GM21717 (cell line): ENCODE measurements around the gene TTC24.
"Not testable (repeated sequence)": the region's sequence is repeated elsewhere in the genome, so short reads cannot be mapped to it uniquely, and the experiment has no call there.

ENCODE experiments used
- ATAC-seq: cut with Tn5 transposase; IDR thresholded peaks from one replicate; pipeline ENCODE4 v1.9.1; 2021; ENCODE audit warnings: mild to moderate bottlenecking, moderate library complexity; ENCODE audit not compliant: unreplicated experiment

TTC24 gene

GRCh38 chr1:156579472-156579871, at the start of gene TTC24:
Gene TTC24 (plus strand): TSS chr1:156579723. CDS start chr1:156581365, 1,642 bp downstream.
- ATAC-seq: no peak

GRCh38 chr1:156530006-156530405, 49.5 kb upstream of the TTC24 start:
- ATAC-seq: no peak

GRCh38 chr1:156532374-156532773, 47.1 kb upstream of the TTC24 start:
- no peak for ATAC-seq

GRCh38 chr1:156533568-156534220, 45.8 kb upstream of the TTC24 start:
- ATAC-seq: no peak

DNA sequence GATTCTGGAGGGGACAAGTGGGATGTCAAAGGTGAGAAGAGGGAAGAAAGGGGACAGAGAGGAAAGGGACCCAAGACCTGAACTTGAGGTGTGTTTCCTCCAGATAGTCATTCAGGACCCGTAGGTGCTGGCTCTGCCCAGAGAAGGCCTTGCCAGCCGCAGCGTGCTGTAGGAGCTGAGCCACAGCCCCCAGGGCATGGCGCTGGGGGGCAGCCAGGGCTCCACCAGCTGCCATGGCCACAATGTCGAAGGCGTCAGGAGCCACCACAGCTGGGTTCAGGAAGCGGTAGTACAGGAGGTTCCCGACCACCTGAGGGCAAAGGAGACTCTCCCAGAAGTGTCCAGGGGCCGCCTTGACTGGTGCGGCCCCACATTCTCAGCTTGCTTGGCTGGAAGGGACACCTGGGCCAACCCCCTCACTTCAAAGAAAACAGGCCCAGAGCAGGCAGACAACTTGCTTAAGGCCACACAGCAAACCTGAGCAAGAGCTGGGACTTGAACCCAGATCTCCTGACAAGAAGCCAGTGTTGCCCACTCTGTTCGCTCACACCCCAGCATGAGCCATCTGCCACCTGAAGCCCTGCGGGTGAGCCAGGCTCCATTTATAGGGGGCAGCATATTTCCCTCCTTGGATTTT, 45.0 kb upstream of the TTC24 start:
- ATAC-seq: no peak

DNA sequence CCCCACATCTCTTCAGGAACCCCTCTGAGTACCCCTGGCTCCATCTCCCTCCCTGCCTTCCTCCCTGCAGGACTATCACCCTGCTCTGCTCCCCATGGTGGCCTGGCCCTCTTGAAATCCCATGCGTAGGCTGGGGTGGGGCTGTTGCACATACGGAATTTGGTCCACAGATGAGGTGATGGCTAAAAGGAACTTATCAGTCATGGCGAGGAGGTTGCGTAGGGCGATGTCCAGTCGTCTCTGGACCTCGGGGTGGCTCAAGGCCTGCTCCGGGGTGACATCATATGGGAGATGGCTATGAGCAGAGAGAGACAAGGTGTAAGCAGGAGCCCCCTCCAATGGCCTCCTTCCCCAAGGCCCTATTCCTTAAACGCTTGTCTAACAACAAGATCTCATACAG, 42.5 kb upstream of the TTC24 start:
- no peak for ATAC-seq

DNA sequence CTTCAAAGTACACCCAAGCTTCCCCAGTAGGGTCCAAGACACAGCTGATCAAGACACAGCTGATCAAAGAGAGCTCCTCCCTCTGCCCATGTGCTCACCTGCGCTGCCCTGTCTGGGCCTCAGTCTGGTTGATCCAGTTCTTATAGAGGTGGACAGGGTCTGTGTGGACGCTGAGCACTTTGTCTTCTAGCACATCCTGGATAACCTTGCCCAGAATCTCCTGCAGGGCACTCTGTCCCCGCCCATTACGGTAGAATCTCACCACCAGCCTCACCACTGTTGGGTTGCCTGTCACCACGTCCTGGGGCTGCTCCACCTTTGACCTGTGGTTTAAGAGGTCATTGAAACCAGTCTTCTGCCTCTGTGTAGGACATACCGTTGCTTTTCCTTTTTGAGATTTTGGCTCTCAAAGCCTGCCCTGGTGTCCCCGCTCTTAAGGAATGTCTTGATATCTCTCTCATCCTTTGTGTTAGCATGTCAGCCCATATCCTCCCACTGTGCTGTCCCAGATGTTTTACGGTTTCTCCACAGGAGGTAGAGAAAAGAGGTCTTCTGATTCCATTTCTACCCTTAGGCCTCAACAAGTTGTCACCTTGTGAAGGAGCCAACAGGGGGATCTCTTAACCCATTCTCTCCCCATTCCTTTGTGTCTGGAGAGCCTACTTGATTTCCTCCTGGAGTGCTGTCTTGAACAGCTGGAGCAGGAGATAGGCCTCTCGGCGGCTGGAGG, 40.6 kb upstream of the TTC24 start:
- ATAC-seq: no peak

- ATAC-seq: no peak
Observed at GRCh38 chr1:156539818-156540355, 39.6 kb upstream of the TTC24 start.

GRCh38 chr1:156540955-156541354, 38.6 kb upstream of the TTC24 start:
- ATAC-seq: no peak

- ATAC-seq: no peak
Observed at GRCh38 chr1:156543066-156543465, 36.5 kb upstream of the TTC24 start.

DNA sequence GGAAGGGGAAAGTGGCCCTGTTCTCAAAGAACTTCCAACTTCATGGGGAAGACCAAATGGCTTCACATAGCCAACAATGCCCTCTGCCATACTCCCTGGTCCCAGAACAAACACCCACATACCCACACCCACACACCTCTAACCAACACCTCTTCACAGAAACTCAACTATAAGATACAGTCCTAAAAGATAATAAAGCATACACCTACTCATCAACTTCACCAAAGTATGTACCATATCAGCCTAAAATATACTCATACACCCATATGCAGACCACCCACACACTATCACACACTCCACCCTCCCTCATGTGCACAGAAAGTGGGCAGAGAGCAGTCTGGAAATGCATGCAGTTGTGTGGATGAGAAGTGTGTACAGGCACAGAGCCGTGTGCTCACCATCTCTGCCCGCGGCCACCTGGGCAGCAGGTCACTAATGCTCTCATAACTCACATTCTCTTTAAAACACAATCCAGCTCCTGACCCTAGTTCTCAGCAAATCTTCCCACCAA, 34.9 kb upstream of the TTC24 start:
- no peak for ATAC-seq

DNA sequence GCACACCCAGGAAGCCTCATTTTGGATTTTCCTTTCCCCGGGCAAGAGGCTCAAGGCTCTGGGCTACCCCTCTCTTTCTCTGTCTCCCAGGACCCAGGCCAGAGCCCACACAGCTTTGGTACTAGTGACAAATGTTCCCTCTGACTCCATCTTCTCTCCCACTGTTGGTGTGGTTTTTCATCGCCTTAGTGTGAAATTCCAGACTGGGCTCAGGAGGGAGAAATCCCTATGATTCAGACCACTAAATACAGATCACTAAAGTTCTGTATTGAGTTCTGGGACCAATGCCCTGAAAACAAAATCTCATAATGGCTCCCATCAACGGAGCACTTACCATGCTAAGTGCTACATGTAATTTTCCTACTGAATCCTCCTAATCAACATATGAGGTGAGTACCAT, 33.3 kb upstream of the TTC24 start:
- no peak for ATAC-seq

DNA sequence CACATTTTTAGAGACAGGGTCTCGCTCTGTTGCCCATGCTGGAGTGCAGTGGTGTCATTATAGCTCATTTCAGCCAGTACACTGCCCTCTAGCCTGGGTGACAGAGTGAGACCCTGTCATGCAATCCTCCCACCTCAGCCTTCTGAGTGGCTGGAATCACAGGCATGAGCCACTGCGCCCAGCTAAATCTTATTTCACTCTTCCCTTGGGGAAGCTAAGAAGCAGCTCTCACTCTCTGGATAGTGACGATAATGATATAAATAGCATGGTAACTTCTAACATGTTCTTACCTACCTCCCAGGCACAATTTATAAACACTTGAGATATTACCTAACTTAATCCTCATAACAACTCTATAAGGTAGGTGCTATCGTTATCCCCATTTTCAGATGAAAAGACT, 32.1 kb upstream of the TTC24 start:
- no peak for ATAC-seq

DNA sequence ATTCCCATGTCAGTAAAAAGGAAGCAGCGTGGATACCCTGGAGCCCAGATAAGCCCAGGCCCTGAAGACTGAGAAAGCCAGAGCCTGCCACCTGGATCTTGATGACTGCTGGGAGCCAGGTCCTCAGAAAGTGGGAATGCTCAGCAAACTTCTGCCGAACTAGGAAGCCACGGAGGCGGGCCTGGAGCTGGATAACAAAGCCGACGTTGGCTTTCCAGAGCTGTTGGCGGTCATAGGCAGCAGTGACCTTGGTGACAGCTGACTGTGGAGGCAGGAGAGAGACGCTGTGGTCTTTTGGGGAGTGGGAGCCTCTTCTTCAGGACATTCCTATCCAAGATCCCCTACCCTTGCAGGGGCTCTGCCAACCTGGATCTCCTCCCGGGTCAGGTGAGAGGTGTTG, 31.5 kb upstream of the TTC24 start:
- no peak for ATAC-seq

DNA sequence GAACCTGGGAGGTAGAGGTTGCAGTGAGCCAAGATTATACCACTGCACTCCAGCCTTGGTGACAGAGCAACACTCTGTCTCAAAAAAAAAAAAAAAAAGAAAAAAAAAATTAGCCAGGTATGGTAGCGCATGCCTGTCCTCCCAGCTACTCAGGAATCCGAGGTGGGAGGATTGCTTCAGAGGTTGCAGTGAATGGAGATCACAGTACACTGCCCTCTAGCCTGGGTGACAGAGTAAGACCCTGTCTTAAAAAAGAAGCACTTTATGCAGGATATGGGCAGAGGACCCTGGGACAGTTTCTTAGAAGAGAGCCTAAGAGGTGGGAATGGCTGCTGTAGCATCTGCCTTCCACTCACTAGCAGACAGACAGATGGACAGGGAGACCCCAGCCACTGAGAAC, 30.1 kb upstream of the TTC24 start:
- ATAC-seq: no peak

DNA sequence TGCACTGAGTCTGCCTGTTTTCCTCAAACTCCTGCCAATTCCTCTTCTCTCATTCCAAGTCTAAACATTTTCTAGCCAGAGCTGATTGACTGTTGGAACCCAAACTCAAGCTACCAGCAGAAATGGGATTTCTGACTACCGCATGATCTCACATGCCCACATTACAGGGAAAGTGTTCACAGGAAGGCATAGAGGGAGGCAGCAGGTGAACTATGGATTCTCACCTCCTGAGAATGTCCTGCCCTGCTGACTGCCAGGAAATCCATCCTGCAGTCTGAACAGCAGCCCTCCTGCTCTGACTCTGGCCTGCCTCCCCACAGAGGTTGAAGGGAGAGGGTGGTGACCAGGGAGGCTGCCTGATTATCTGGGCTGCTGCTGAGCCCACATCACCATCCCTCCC, 29.7 kb upstream of the TTC24 start:
- no peak for ATAC-seq

DNA sequence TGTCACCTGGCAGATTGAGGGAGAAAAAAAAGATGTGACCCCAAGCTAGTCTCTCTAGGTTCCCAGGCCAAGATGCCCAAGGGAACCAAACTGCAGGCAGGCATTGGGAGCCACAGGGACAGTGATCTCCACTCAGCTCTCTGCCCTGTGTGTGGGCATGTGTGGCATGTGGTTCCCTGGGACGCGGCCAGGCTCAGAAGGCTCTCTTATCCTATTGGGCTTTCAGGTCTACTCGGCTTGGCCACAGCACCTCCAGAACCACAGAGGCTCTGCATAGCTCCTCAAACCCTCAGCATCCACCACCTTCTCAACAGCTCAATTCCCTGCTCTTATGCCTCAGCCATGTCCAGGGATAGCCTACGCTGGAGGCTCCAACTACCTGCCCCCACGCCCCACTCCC, 29.2 kb upstream of the TTC24 start:
- no peak for ATAC-seq

DNA sequence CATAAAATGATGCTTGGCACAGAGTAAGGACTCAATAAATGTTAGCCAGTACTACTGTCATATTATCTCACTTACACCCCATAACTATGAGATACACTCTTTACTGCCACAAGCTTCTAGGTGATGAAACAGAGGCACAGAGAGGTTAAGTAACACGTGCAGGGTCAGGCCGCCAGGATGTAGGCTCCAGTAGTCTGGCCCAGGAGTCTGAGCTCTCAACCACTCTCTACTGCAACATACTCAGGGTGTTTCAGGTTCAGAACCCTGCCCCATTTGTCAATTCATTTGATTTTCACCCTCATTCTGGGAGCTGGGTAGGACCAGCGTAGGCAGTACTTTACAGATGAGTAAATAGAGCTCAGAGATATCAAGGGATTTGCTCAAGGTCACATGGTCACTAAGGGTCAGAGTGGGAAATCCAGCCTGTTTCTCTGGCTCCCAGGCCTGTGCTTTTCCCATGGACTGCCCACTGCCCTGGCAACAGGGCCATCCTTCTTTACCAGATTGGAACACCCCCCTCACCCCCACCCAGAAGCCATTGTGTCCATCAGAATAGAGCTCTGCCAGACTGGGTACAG, 28.4 kb upstream of the TTC24 start:
- no peak for ATAC-seq

DNA sequence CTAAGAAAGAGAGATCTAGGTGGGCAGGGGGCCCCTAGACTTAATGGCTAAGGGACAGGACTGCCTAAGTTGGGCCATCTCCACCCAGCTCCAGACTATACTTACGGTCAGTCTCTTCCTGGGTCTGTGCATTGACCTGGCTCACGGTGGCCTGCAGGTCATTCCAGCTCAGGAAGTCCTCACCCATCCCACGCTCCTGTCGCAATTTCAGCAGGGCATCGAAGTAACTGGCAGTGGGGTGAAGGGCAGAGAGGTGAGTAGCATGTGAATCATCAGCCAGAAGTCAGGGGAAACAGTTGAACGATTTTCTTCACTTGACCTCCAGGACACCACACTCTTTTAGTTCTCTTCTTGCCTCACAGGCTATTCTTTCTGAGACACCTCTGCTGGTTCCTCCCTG, 27.7 kb upstream of the TTC24 start:
- no peak for ATAC-seq

- no peak for ATAC-seq
Observed at GRCh38 chr1:156552518-156552917, 27.0 kb upstream of the TTC24 start.

DNA sequence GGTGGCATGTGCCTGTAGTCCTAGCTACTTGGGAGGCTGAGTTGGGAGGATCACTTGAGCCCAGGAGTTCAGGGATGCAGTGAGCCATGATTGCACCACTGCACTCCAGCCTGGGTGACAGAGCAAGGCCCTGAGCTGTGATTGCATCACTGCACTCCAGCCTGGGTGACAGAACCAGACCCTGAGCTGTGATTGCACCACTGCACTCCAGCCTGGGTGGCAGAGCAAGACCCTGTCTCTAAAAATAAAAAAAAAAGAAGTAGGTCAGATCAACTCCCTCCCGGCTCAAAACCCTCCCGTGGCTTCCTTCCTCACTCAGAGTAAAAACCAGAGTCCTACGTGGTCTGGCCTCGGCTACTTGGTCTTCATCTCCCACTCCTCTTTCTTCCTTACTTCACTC, 26.6 kb upstream of the TTC24 start:
- ATAC-seq: not testable (repeated sequence)
